Fibroblast of lung (primary cell): ENCODE measurements around the gene SMOC2. TPM values are rescaled to one million over a fixed set of nuclear protein-coding genes. Genes with fewer than 3 reads are reported as not detected.

Experiments
- DNase-seq, 2 donors: peaks; one replicate each; pipeline versions ENCODE4 v3.0.0 to v3.0.0-alpha.2; 2010; ENCODE audit warnings: low read depth in 2 of 2
- H2AFZ ChIP-seq: 2 replicates; pipeline ENCODE4 v1.5.1; 2012; ENCODE audit warnings: low read length, control low read depth, inconsistent platforms
- H3K27ac ChIP-seq: 2 replicates; pipeline ENCODE4 v1.5.1; 2011; ENCODE audit warnings: low read length, control low read depth; ENCODE audit not compliant: insufficient read depth
- H3K27me3 ChIP-seq: 2 replicates; pipeline ENCODE4 v1.5.1; 2011; ENCODE audit warnings: mild to moderate bottlenecking, low read length; ENCODE audit not compliant: control insufficient read depth, insufficient read depth
- H3K36me3 ChIP-seq: 2 replicates; pipeline ENCODE4 v1.5.1; 2011; ENCODE audit warnings: low read length; ENCODE audit not compliant: control insufficient read depth, insufficient read depth
- H3K4me1 ChIP-seq: 2 replicates; pipeline ENCODE4 v1.5.1; 2011; ENCODE audit warnings: low read length; ENCODE audit not compliant: control insufficient read depth, insufficient read depth; ENCODE audit errors: extremely low read depth
- H3K4me2 ChIP-seq: 2 replicates; pipeline ENCODE4 v1.5.1; 2011; ENCODE audit warnings: low read length, control low read depth; ENCODE audit not compliant: insufficient read depth; ENCODE audit errors: extremely low read depth
- H3K4me3 ChIP-seq, 4 experiments: fragments of 200-600 bp in 1 of 4; sonication (generic) in 1 of 4; replicated peaks in 1 of 4; 2 replicates each; pipeline ENCODE4 v1.5.1; 2011 to 2016; ENCODE audit warnings: low read length in 4 of 4, low read depth in 3 of 4, mild to moderate bottlenecking in 3 of 4, control low read depth in 2 of 4, inconsistent platforms in 1 of 4, mixed read lengths in 1 of 4; ENCODE audit not compliant: insufficient read depth in 1 of 4; ENCODE audit errors: control extremely low read depth in 1 of 4
- H3K79me2 ChIP-seq: 2 replicates; pipeline ENCODE4 v1.5.1; 2012; ENCODE audit warnings: mild to moderate bottlenecking, low read length, inconsistent platforms; ENCODE audit not compliant: control insufficient read depth, insufficient read depth
- H3K9ac ChIP-seq: 2 replicates; pipeline ENCODE4 v1.5.1; 2011; ENCODE audit warnings: mild to moderate bottlenecking, low read length, control low read depth; ENCODE audit not compliant: insufficient read depth
- H3K9me3 ChIP-seq: 2 replicates; pipeline ENCODE4 v1.5.1; 2012; ENCODE audit warnings: low read depth, low read length; ENCODE audit not compliant: control insufficient read depth, insufficient read depth
- H4K20me1 ChIP-seq: 2 replicates; pipeline ENCODE4 v1.5.1; 2011; ENCODE audit warnings: low read length; ENCODE audit not compliant: control insufficient read depth, insufficient read depth; ENCODE audit errors: extremely low read depth
- EZH2 ChIP-seq: IDR thresholded peaks from 2 replicates; pipeline ENCODE4 v1.5.1; 2012; ENCODE audit warnings: low read length, control low read depth, mild to moderate bottlenecking; ENCODE audit errors: missing control alignments
- polyA plus RNA-seq, 2 donors: library from polyadenylated mRNA; depleted of rRNA in 1 of 2; stranded (reverse) in 1 of 2; unstranded in 1 of 2; fragments of >200 nt; gene quantifications; 2 replicates each; pipeline ENCODE4 v1.2.1, GENCODE V29; 2011 to 2012; ENCODE audit warnings: missing spikeins in 1 of 2
- total RNA-seq: library from RNA; depleted of rRNA; stranded (reverse); fragments of >200 nt; gene quantifications from 2 replicates; pipeline ENCODE4 v1.2.1, GENCODE V29; 2014
- TF ChIP-seq, protein P1 (sequence below), 2 donors: IDR thresholded peaks in 1 of 2; conservative IDR thresholded peaks in 1 of 2; 1 replicate in 1 of 2; 2 replicates in 1 of 2; pipeline ENCODE4 v1.5.1; 2011 to 2012; ENCODE audit warnings: low read length in 2 of 2, control low read depth in 1 of 2, inconsistent platforms in 1 of 2, low read depth in 1 of 2, mild to moderate bottlenecking in 1 of 2

The SMOC2 gene
- total and polyA plus RNA-seq, 2 donors (not counting 1 experiment from before 2014, with no cell fraction given) = not detected

DNA sequence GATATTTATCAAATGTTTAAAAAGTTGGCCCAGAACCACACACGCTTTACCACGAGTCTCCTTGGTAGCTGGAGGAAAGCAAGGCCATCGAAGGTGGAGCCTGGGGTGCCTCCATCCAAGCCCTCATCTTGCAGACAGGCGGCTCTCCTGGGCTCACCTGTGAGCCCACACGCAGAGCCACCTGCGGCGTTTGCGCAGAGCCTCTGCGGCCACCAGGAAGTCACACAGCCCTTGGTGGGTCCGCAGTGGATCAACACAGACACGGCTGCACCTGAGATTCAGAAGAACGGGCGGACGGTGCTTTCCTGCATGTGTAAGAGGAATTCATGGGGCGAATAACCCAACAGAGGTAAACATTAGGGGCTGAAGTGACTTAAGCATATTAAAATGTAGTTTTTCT is 24.5 kb upstream of the SMOC2 start:
- Histone ChIP-seq H4K20me1 (no peaks in the 10 kb centered on the region), H3K4me3 (no peak overlapping the region), H3K27me3 (no peaks in the 10 kb centered on the region), H3K36me3 (no peaks in the 10 kb centered on the region), H2AFZ (no peak overlapping the region), H3K4me2 (no peak overlapping the region), H3K4me1 (no peaks in the 10 kb centered on the region), H3K9ac (no peak overlapping the region), H3K79me2 (no peaks in the 10 kb centered on the region), H3K9me3 (no peaks in the 10 kb centered on the region), H3K27ac (no peak overlapping the region)
- no peak for TF ChIP-seq EZH2
- TF ChIP-seq, protein P1, sequence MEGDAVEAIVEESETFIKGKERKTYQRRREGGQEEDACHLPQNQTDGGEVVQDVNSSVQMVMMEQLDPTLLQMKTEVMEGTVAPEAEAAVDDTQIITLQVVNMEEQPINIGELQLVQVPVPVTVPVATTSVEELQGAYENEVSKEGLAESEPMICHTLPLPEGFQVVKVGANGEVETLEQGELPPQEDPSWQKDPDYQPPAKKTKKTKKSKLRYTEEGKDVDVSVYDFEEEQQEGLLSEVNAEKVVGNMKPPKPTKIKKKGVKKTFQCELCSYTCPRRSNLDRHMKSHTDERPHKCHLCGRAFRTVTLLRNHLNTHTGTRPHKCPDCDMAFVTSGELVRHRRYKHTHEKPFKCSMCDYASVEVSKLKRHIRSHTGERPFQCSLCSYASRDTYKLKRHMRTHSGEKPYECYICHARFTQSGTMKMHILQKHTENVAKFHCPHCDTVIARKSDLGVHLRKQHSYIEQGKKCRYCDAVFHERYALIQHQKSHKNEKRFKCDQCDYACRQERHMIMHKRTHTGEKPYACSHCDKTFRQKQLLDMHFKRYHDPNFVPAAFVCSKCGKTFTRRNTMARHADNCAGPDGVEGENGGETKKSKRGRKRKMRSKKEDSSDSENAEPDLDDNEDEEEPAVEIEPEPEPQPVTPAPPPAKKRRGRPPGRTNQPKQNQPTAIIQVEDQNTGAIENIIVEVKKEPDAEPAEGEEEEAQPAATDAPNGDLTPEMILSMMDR (conservative IDR thresholded peaks at IDR 0.05 in 1 of 2, IDR thresholded peaks at IDR 0.05 in 1 of 2; ENCODE audit: low read depth in 1 of 2, low read length in 2 of 2) = no peak
- DNase-seq = no peak

DNA sequence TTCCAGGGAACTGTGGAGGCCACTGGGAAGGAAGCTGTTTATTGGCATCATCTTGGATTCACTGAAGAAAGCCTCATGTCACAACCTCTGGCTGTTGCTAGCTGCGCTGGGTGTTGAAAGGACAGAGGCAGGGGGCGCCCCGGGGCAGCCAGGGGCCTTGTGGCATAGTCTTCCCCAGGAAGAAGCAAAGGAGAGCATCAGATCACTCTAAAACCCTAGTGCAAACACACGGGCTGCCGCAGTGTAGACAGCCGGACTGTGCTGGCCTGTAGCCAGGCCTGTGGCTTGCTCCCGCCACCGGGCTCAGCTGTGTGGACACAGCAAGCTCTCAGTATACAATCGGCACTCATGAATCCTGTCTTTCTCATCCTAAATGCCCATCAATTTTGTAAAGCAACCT is 23.8 kb upstream of the SMOC2 start:
- H3K36me3 ChIP-seq = no peaks in the 10 kb centered on the region
- no peaks in the 10 kb centered on the region for H4K20me1 ChIP-seq

DNA sequence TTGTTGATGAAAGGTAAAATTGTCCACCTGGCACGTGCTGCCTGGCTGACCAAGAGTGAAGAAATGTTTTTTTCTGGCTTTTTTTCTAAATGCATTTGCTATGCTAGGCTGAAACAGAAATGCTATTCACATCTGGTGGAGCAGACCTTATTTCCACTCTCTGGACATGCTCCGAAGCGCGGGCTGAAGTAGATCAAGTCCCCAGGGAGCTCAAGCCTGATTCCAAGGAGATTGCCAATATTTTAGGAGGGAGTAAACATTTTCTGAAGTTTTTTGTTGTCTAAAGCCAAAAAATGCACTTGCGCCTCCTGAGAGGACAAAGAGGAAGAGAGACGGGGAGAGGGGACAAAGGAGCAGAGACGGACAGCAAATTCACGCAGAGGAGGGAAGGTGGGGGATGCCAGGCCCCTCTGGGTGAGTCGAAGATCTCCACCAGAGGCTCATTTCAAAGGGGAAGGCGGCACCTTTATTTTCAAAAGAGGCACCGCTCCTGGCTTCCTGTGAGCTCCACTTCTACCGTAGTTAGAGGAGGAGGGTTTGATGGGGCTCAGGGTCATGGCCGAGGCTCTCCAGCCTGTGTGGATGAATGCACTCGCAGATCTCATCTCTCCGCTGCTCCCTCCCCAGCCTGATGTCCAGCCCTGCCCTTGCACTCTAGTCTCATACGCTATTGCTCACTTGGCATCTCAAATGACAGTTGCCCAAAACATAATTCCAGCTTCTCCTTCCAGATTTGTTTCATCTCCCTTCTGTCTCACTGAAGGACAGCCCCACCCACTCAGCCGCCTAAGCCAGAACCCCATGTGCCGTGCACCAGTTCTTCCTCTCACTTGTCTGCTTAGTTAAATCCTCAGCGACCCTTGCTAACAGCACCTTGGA is 23.1 kb upstream of the SMOC2 start:
- Histone ChIP-seq H2AFZ (no peak overlapping the region), H3K4me1 (no peaks in the 10 kb centered on the region), H3K79me2 (no peaks in the 10 kb centered on the region), H3K27ac (no peak overlapping the region), H3K4me3 (no peak overlapping the region), H3K36me3 (no peaks in the 10 kb centered on the region), H3K4me2 (no peak overlapping the region), H4K20me1 (no peaks in the 10 kb centered on the region), H3K9ac (no peak overlapping the region), H3K27me3 (no peaks in the 10 kb centered on the region), H3K9me3 (no peaks in the 10 kb centered on the region)
- TF ChIP-seq, protein P1 (conservative IDR thresholded peaks at IDR 0.05 in 1 of 2, IDR thresholded peaks at IDR 0.05 in 1 of 2; ENCODE audit: low read depth in 1 of 2, low read length in 2 of 2) = no peak
- no peak for TF ChIP-seq EZH2
- no peak for DNase-seq

More for the DNA sequence above, 23.8 kb upstream of the SMOC2 start:
- DNase-seq = no peak
- no peak for TF ChIP-seq EZH2
- TF ChIP-seq, protein P1 (conservative IDR thresholded peaks at IDR 0.05 in 1 of 2, IDR thresholded peaks at IDR 0.05 in 1 of 2; ENCODE audit: low read depth in 1 of 2, low read length in 2 of 2) = no peak
- Histone ChIP-seq H2AFZ (no peak overlapping the region), H3K4me2 (no peak overlapping the region), H3K4me1 (no peaks in the 10 kb centered on the region), H3K79me2 (no peaks in the 10 kb centered on the region), H3K9me3 (no peaks in the 10 kb centered on the region), H3K9ac (no peak overlapping the region), H3K4me3 (no peak overlapping the region), H3K27ac (no peak overlapping the region), H3K27me3 (no peaks in the 10 kb centered on the region)
